Right lobe of liver (tissue), 4 donors: ENCODE measurements around the gene CLDN14.

Source experiments
- CTCF ChIP-seq, 4 donors: fragments of 200-600 bp in 3 of 4; fragments of 450-650 bp in 1 of 4; IDR thresholded peaks; one replicate each; pipeline versions ENCODE4 v1.5.1 to v1.8.0; 2016 to 2022; ENCODE audit warnings: antibody characterized with exemption in 4 of 4, mild to moderate bottlenecking in 2 of 4
- POLR2A ChIP-seq: fragments of 450-650 bp; IDR thresholded peaks from one replicate; pipeline ENCODE4 v1.6.1; 2017; ENCODE audit warnings: antibody characterized with exemption, mild to moderate bottlenecking
- donor health status: DM: no; HTN: no; CAD: no.
- donor health status: DM: no; HTN: no; CAD: no.
- donor health status: DM: no; HTN: yes; CAD: no.

- TF ChIP-seq CTCF (IDR thresholded peaks at IDR 0.05) (no peak), POLR2A (no peak)
Measured at GRCh38 chr21:36507397-36508018, 27.6 kb upstream of the CLDN14 start.
